ENCODE measurements around the gene FBXO44. TPM values are rescaled to one million over a fixed set of nuclear protein-coding genes. Genes with fewer than 3 reads are reported as not detected.

Gene FBXO44
- total RNA-seq, 1 experiment from 2014 or later, result 34.9 TPM

GRCh38 chr1:11671205-11671543 lies 16.5 kb downstream of the FBXO44 start:
- TF ChIP-seq USF1 (CRISPR knock-in tag; IDR thresholded peaks at IDR 0.05) (no peak), RELA (CRISPR knock-in tag; IDR thresholded peaks at IDR 0.05; ENCODE audit: borderline replicate concordance) (no peak), CREB1 (CRISPR knock-in tag; IDR thresholded peaks at IDR 0.05) (no peak), TEAD1 (CRISPR knock-in tag; IDR thresholded peaks at IDR 0.05) (no peak), PRRX2 (CRISPR knock-in tag; IDR thresholded peaks at IDR 0.05) (no peak)
- Mint-ChIP-seq H3K27ac (no peak overlapping the region), H3K36me3 (peaks cover 53% of the 10 kb centered on the region), H3K4me1 (no peaks in the 10 kb centered on the region), H3K9me3 (no peaks in the 10 kb centered on the region), H3K27me3 (ENCODE audit: low read depth) (no peaks in the 10 kb centered on the region; the same call in 1 of the 2 replicates), H3K4me3 (no peak overlapping the region)
- ATAC-seq, result no peak
- DNase-seq (ENCODE audit: low spot score), result no peak
- ChIA-PET CTCF (no interaction called here), POLR2A (no interaction called here)

- Mint-ChIP-seq H3K4me3 (no peak overlapping the region), H3K4me1 (no peaks in the 10 kb centered on the region), H3K9me3 (no peaks in the 10 kb centered on the region), H3K36me3 (peaks cover 57% of the 10 kb centered on the region), H3K27me3 (ENCODE audit: low read depth) (no peaks in the 10 kb centered on the region; the same call in 1 of the 2 replicates), H3K27ac (no peak overlapping the region)
- ChIA-PET CTCF (no interaction called here), POLR2A (interaction anchor here (0.7 kb wide), 1 partner anchor 24 kb away, joined by 3 read pairs; no protein-coding TSS in a partner anchor)
- no peak for ATAC-seq
- DNase-seq (ENCODE audit: low spot score), result no peak
- no peak for TF ChIP-seq ZNF317 (CRISPR knock-in tag; IDR thresholded peaks at IDR 0.05; ENCODE audit: borderline replicate concordance, low read depth)
- no peak for TF ChIP-seq ZNF281 (CRISPR knock-in tag; IDR thresholded peaks at IDR 0.05)
- TF ChIP-seq GABPB1 (CRISPR knock-in tag; IDR thresholded peaks at IDR 0.05), result no peak
- no peak for TF ChIP-seq HMGXB4 (CRISPR knock-in tag; IDR thresholded peaks at IDR 0.05)
- no peak for TF ChIP-seq USF2 (CRISPR knock-in tag; IDR thresholded peaks at IDR 0.05)
Measured at GRCh38 chr1:11671544-11672286, 17.0 kb downstream of the FBXO44 start.

GRCh38 chr1:11673089-11673769 lies 18.6 kb downstream of the FBXO44 start:
- Mint-ChIP-seq H3K27ac (no peak overlapping the region), H3K27me3 (ENCODE audit: low read depth) (no peaks in the 10 kb centered on the region; the same call in 1 of the 2 replicates), H3K4me3 (no peak overlapping the region), H3K9me3 (no peaks in the 10 kb centered on the region), H3K4me1 (peaks cover 5% of the 10 kb centered on the region; the same call in 1 of the 2 replicates), H3K36me3 (peaks cover 61% of the 10 kb centered on the region)
- ATAC-seq (no peak), DNase-seq (ENCODE audit: low spot score) (no peak)
- no peak for TF ChIP-seq ZNF512 (CRISPR knock-in tag; IDR thresholded peaks at IDR 0.05; ENCODE audit: borderline replicate concordance)
- TF ChIP-seq TEAD4 (CRISPR knock-in tag; IDR thresholded peaks at IDR 0.05), result peak; percentile 20; the same call in 1 of the 2 replicates
- CTCF ChIA-PET, result interaction anchor here (0.6 to 1.9 kb wide), 6 partner anchors 9 to 217 kb away, joined by 3 to 9 read pairs (median 4); partner anchors contain the start of gene FBXO6
- POLR2A ChIA-PET, result interaction anchor here (0.6 to 0.9 kb wide), 3 partner anchors 9 to 55 kb away, joined by 3 read pairs; no protein-coding TSS in a partner anchor

Data from WTC11 (cell line).